H7 (cell line): ENCODE measurements around the gene TRIM28. TPM values are rescaled to one million over a fixed set of nuclear protein-coding genes. Genes with fewer than 3 reads are reported as not detected.

Experiments used
- DNase-seq: peaks from one replicate; pipeline ENCODE4 v3.0.0; 2012
- H3K27me3 ChIP-seq: 2 replicates; pipeline ENCODE4 v1.6.0; 2011; ENCODE audit warnings: mild to moderate bottlenecking, low read length; ENCODE audit not compliant: control insufficient read depth, insufficient read depth
- H3K36me3 ChIP-seq: replicated peaks from 2 replicates; pipeline ENCODE4 v1.5.1; 2011; ENCODE audit warnings: low read length; ENCODE audit not compliant: control insufficient read depth, insufficient read depth
- H3K4me3 ChIP-seq: 2 replicates; pipeline ENCODE4 v1.5.1; 2011; ENCODE audit warnings: low read depth, mild to moderate bottlenecking, control low read depth, low read length, moderate library complexity; ENCODE audit not compliant: insufficient read depth
- total RNA-seq: library from RNA; depleted of rRNA; stranded (reverse); fragments of >200 nt; shearing (Covaris generic); gene quantifications from 2 replicates; pipeline ENCODE4 v1.2.3, GENCODE V29; 2014

TRIM28 gene
- total RNA-seq, 1 experiment from 2014 or later: 1,979 TPM

DNA sequence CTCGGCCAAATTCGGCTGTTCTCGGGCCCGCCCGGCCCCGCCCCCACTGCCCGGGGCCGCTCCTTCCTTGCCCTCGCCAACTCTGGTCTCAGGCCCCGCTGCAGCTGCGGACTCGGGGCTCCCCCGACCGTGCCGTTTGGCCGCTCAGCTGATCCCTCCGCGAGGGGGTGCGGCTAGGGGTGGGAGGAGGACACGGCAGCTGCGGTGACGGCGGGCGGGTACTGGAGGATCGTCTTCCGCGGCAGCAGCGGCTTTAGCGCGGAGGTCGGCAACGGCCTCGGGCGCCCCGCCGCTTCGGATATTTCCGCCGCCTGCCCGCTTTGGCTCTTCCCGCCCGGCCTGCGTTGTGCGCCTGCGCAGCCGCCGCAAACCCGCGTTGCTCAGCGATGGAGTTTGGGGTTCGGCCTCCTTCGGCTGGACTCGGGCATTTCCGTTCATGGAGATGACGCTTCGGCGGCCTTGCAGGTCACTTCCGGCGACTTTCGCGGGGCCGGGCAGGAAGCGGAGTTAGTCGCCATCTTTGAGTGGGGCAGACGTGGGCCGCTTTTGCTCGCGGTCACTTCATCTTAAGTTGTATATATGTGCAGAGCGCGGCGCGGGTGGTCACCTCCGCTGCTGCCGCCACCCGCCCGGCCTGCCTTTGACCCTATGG, 14.9 kb downstream of the TRIM28 start:
- Histone ChIP-seq H3K4me3 (peak overlapping the region; percentile 79), H3K27me3 (no peaks in the 10 kb centered on the region), H3K36me3 (peaks cover 12% of the 10 kb centered on the region)
- DNase-seq: peak; percentile 98

DNA sequence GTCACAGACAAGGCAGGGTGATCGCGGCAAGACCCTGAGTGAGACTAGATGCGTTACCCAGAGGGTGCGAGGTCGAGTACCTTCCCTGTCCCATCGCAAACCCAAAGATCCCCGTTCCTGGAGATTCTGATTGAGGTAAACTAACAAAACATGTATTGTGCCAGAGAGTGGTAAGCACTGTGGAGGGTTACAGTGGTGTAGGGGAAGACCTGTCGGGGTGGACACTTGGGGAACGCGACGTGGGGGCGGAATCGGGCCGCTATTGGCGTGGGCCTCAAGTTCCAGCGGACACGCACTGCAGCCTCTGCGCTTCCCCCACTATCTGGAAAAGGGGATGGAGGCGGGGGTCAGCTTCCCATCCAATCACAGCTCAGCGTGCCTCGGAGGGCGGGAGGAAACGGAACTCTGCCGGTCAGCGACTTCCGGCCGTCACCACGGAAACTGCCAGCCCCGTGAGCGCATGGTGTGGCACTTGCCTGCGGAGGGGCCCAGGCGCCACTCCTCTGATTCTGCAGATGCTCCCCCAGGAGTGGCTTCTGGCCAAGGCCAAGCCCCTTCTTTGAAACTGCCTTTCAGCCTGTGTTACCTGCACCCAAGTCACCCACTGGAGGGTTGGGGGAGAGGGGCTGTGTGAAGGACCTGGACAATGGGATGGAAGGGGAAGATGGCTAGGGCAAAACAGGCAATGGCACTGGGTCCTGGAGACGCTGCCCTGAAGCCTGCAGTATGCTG, 15.6 kb downstream of the TRIM28 start:
- Histone ChIP-seq H3K27me3 (no peaks in the 10 kb centered on the region), H3K36me3 (peaks cover 11% of the 10 kb centered on the region), H3K4me3 (peak overlapping the region; percentile 79)
- DNase-seq: peak; percentile 99

DNA sequence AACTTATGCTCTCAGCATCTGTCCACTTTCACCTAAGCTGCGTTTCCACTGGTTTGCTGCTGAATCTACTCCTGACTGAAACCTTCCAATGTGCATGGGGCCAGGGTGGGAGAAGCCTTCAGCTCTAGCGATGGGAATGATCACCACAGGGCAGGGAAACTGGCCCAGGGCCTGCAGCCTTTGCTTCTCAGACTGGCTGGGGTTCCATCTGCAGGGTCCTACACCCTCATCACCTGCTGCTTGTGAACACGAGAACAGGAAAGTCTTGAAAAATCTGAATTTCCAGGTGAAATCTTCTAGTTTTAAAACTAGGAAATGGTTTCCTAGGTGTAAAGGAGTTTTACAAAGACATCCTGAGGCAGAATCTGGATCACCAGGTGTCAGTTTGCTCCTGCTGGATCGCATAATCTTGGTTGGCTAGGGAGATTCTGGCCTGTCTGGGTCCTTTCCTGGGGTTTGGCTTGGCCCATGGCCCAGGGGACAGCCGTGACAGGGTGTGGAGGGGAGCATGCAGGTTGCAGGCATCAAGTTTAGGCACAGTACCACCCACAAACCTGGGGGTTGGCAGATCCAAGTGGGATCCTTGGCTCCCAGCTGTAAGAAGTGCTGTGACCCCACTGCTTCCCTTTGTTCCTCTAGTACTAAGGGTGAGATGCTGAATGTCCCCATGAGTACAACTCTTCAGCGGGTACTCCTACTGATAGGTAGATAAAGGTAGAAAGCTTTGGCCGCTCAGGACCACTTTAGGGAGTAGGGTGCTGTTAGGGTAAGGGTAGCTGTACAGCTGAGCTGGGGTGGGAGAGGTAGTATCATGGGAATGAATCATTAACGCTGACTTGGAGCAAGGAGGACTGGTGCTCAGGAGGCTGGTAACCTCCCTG, 16.4 kb downstream of the TRIM28 start:
- no peak for DNase-seq
- peak overlapping the region; percentile 79 for H3K4me3 ChIP-seq
- H3K36me3 ChIP-seq: peaks cover 11% of the 10 kb centered on the region
- H3K27me3 ChIP-seq: no peaks in the 10 kb centered on the region

DNA sequence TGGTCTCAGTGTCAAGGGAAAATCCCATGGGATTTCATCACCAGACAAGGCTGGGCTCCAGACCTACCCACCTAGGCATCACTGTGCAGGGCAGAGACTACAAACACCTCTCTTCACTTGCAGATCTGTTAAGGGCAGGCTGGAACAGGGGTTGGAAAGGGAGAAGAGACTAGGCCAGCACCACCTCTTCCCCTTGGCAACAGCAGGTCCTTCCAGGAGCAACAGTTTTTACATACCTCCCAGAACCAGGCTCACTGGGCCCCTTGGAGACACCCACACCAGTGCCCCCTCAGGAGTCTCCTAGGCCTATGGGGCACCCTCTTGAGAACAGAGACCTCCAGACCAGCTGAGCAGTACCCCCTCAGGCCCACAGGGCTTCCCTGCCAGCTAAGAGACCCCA, 17.1 kb downstream of the TRIM28 start:
- Histone ChIP-seq H3K27me3 (no peaks in the 10 kb centered on the region), H3K4me3 (no peak overlapping the region), H3K36me3 (peaks cover 11% of the 10 kb centered on the region)
- DNase-seq: no peak

DNA sequence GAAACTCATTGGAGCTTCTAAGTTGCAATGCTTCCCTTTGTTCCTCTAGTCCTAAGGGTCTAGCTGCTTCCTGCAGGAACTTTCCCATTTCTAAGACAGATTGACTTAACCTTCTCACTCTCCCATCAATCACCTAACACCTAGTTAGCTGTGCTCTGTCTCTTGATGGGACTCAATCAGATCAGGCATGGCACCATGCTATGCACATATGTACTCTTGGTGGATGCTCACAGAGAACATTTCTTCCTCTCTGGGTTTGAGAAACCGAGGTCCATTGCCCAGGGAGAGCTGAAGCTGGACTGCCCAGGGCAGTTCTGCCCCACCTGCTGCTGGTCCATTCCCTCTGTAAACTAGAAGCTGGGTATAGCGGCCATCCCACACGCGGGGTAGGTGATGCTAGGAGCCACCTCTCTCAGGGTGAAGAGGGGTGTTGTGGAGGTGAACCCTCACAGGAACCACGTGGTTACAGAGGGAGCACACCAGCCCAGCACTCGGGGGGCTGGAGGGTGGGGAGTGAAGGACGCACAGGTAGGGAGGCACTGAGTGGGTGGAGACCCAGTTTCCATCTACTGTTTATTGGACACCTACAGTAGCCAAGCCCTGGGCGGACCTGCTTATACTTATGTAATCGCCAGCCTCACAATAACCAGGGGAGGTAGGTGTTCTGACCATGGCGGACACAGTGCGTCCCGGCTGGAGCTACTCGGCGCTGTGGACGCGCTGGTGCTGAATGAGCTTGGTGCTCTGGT, 17.7 kb downstream of the TRIM28 start:
- DNase-seq: no peak

DNA sequence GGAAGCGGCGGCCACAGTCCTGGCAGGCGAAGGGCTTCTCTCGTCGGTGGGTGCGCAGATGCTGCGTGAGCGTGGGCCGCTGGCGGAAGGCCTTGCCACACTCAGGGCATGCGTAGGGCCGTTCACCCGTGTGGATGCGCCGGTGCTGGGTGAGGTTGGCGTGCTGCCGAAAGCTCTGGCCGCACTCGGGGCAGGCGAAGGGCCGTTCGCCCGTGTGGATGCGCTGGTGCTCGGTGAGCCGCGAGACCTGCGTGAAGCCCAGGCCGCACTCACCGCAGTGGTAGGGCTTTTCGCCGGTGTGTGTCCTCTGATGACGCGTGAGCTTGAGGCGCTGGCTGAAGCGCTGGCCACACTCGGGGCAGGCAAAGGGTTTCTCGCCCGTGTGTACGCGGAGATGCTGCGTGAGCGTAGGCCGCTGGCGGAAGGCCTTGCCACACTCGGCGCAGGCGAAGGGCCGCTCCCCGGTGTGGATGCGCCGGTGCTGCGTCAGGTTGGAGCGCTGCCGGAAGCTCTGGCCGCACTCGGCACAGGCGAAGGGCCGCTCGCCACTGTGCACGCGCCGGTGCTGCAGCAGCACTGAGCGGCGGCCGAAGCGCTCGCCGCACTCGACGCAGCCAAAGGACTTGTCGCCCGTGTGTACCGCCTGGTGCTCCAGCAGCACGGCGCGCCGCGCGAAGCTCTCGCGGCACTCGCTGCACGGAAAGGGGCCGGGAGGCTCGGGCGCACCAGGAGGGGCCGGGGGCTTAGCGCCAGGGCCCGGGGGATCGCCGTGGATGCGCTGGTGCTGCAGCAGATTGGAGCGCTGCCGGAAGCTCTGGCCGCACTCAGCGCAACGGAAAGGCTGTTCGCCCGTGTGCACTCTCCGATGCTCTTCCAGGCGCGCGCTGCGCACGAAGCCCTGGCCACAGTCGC, 18.5 kb downstream of the TRIM28 start:
- no peaks in the 10 kb centered on the region for H3K27me3 ChIP-seq
- H3K4me3 ChIP-seq: no peak overlapping the region
- H3K36me3 ChIP-seq: peaks cover 3% of the 10 kb centered on the region; the same call in 1 of the 2 replicates
- peak; percentile 81 for DNase-seq

More for the DNA sequence above, 17.7 kb downstream of the TRIM28 start:
- Histone ChIP-seq H3K36me3 (peaks cover 5% of the 10 kb centered on the region), H3K4me3 (no peak overlapping the region), H3K27me3 (no peaks in the 10 kb centered on the region)

DNA sequence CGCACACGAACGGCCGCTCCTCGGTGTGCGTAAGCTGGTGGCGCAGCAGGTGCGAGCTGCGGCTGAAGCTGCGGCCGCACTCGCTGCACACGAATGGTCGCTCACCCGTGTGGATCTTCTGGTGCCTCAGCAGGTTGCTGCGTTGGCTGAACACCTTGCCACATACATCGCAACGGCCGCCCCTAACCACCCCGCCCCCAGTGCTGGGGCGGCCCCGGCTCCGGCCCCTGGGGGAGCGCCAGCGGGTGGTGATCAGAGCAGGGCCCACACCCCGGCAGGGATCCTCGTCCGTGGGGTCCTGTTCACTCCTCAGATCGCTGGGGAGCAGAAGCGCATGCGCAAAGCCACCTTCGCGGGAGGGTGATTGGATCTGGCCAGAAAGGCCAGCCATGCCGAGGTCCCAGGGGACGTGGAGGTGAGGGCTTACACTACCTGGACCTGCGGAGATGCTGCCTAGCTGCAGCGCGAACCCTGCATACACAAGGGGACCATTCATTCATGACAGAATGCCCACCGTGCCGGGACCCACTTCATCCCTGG, 19.2 kb downstream of the TRIM28 start:
- Histone ChIP-seq H3K27me3 (no peaks in the 10 kb centered on the region), H3K4me3 (no peak overlapping the region), H3K36me3 (peaks cover 3% of the 10 kb centered on the region; the same call in 1 of the 2 replicates)
- DNase-seq: peak; percentile 81

DNA sequence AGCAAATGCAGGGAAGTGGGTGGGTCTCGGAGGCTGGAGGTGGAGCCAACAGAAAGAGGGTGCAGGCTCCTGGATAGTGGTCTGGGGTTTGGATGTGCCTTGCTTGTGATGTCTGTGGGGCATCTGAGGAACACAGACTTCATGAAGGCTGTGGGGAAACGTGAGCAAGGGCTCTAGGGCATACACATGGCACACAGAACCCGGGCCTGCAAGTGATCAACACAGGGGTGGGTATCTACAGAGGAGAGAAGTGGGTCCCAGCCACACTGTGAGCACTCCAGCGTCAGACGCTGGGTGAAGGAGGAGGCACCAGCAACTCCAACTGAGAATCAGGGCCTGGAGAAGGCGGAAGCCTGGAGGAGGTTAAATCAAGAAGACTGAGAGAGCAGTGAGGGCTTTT, 20.0 kb downstream of the TRIM28 start:
- H3K4me3 ChIP-seq: no peak overlapping the region
- no peaks in the 10 kb centered on the region for H3K27me3 ChIP-seq
- peaks cover 3% of the 10 kb centered on the region; the same call in 1 of the 2 replicates for H3K36me3 ChIP-seq
- no peak for DNase-seq

DNA sequence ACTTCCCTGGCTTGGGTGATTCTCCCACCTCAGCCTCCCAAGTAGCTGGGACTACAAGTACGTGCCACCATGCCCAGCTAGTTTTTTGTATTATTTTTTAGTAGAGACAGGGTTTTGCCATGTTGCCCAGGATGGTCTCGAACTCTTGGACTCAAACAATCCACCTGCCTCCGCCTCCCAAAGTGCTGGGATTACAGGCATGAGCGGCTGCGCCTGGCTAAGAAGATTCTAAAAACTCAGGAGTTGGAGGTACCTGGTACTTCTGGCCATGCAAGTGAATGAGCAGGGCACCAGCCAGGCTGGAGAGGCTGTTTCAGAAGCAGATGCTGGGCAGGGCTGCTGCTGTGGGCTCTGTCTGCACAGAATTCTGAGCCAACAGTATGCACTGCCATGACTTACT, 23.1 kb downstream of the TRIM28 start:
- no peak for DNase-seq
- Histone ChIP-seq H3K36me3 (peaks cover 4% of the 10 kb centered on the region), H3K27me3 (no peaks in the 10 kb centered on the region), H3K4me3 (no peak overlapping the region)

DNA sequence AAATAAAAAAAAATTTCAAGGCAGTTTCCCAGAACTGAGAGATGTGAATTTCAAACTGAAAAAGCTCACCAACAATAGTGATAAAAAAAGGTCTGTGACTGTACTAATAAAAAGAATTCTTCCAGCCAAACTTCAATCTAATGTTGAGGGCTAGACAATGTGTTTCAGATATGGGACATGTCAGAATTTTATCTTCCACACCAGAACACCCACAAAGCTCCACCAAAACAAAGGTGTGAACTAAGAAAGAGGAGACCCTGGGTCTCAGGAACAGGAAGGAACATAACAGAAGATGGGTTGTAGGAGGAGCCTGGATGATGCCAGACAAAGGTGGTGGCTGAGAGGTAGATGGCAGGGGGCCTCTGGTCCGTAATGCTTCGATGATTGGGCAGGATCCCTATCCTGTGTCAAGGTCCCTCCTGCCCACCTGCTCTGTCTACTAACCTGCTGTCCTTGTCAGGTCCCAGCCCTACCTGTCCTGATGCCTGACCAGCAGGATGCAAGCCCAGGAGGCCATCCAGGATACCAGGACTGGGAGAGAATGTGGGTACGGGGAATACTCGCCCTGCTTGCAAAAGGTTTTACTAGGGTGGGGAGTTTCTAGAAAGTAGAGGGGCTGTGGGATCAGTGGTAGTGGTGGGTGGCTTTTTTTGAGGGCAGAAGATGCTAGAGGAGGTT, 24.7 kb downstream of the TRIM28 start:
- no peak overlapping the region for H3K4me3 ChIP-seq
- peaks cover 4% of the 10 kb centered on the region for H3K36me3 ChIP-seq
- no peaks in the 10 kb centered on the region for H3K27me3 ChIP-seq
- DNase-seq: peak; percentile 20

DNA sequence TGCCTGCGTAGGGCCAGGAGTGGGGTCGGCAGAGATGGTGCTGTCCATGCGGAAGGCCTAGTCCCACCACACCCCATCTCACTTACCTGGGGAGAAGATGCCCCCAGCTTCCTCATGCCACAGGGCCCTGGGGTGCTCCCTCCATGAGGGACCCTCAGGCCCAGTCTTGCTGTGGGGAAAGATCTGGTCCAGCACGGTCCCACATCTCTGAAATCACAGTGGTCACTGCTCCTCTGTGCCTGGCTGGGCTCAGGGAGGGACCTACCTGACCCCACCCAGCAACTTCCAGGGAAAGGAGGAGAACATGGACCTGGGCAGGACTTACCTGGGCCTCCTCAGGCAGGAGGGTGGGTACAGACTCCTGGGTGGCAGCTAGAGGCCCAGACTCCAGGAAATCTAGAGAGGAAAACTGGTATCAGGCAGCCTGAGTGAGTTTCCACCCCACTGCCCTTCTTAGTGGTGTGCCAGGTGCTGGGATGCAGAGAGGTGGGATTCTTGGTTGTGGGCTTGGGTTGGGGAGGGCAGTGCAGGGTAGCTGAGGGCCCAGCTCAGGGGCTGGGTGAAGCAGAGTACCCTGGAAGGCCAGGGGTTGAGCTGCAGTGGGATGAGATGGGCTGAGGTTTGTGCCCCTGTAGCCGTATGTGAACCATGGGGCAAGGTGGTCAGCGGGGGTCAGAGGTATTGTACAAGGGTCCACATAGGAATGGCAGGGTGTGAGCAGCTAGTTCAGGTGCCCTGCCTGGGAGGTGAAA, 25.5 kb downstream of the TRIM28 start:
- H3K36me3 ChIP-seq: peaks cover 4% of the 10 kb centered on the region
- H3K4me3 ChIP-seq: no peak overlapping the region
- H3K27me3 ChIP-seq: no peaks in the 10 kb centered on the region
- no peak for DNase-seq

DNA sequence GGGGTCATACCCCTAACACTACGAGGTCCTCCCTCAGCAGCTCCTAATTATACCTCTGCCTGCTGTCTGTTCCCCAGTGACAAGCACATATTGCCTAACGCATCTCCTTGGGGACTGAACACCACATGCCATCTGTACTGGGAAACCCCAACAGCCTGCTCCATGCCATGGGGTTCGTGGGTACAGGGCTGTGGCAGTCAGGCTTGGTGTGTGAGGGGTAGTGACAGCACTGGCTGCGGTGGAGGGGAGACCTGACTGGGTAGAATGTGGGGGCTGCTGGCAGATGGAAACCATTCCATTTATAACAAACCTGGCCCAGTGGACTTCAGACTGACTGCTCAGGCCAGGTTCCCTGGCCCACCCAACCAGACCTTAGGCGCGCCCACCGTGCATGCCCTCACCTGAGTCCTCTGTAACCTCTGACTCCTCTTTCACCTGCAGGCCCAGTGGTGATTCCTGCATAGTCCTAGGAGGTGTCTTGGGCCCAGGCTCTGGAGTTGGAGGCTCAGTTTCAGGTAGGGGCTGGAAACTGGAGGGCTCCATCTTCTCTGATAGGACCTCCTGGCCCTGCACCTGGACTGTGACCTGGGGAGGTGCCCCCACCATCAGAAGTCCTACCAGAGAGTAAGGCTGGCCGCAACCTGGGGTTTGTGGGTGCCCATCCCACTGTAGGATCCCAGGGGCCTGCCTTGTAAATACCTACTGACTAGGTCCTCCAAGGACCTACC, 26.2 kb downstream of the TRIM28 start:
- Histone ChIP-seq H3K36me3 (peaks cover 4% of the 10 kb centered on the region), H3K4me3 (no peak overlapping the region), H3K27me3 (no peaks in the 10 kb centered on the region)
- DNase-seq: no peak
